Fibroblast of lung (primary cell): Measurements from ENCODE around the gene SCN10A. TPM values are rescaled to one million over a fixed set of nuclear protein-coding genes. Genes with fewer than 3 reads are reported as not detected.
A peak's percentile ranks its signal among the peaks of the same experiment; 100 is the strongest.

ENCODE experiments used
- DNase-seq, 2 donors: peaks; one replicate each; pipeline versions ENCODE4 v3.0.0 to v3.0.0-alpha.2; 2010; ENCODE audit warnings: low read depth in 2 of 2
- H2AFZ ChIP-seq: 2 replicates; pipeline ENCODE4 v1.5.1; 2012; ENCODE audit warnings: low read length, control low read depth, inconsistent platforms
- H3K27ac ChIP-seq: 2 replicates; pipeline ENCODE4 v1.5.1; 2011; ENCODE audit warnings: low read length, control low read depth; ENCODE audit not compliant: insufficient read depth
- H3K27me3 ChIP-seq: 2 replicates; pipeline ENCODE4 v1.5.1; 2011; ENCODE audit warnings: mild to moderate bottlenecking, low read length; ENCODE audit not compliant: control insufficient read depth, insufficient read depth
- H3K36me3 ChIP-seq: 2 replicates; pipeline ENCODE4 v1.5.1; 2011; ENCODE audit warnings: low read length; ENCODE audit not compliant: control insufficient read depth, insufficient read depth
- H3K4me1 ChIP-seq: 2 replicates; pipeline ENCODE4 v1.5.1; 2011; ENCODE audit warnings: low read length; ENCODE audit not compliant: control insufficient read depth, insufficient read depth; ENCODE audit errors: extremely low read depth
- H3K4me2 ChIP-seq: 2 replicates; pipeline ENCODE4 v1.5.1; 2011; ENCODE audit warnings: low read length, control low read depth; ENCODE audit not compliant: insufficient read depth; ENCODE audit errors: extremely low read depth
- H3K4me3 ChIP-seq, 4 experiments: fragments of 200-600 bp in 1 of 4; sonication (generic) in 1 of 4; replicated peaks in 1 of 4; 2 replicates each; pipeline ENCODE4 v1.5.1; 2011 to 2016; ENCODE audit warnings: low read length in 4 of 4, low read depth in 3 of 4, mild to moderate bottlenecking in 3 of 4, control low read depth in 2 of 4, inconsistent platforms in 1 of 4, mixed read lengths in 1 of 4; ENCODE audit not compliant: insufficient read depth in 1 of 4; ENCODE audit errors: control extremely low read depth in 1 of 4
- H3K79me2 ChIP-seq: 2 replicates; pipeline ENCODE4 v1.5.1; 2012; ENCODE audit warnings: mild to moderate bottlenecking, low read length, inconsistent platforms; ENCODE audit not compliant: control insufficient read depth, insufficient read depth
- H3K9ac ChIP-seq: 2 replicates; pipeline ENCODE4 v1.5.1; 2011; ENCODE audit warnings: mild to moderate bottlenecking, low read length, control low read depth; ENCODE audit not compliant: insufficient read depth
- H3K9me3 ChIP-seq: 2 replicates; pipeline ENCODE4 v1.5.1; 2012; ENCODE audit warnings: low read depth, low read length; ENCODE audit not compliant: control insufficient read depth, insufficient read depth
- H4K20me1 ChIP-seq: 2 replicates; pipeline ENCODE4 v1.5.1; 2011; ENCODE audit warnings: low read length; ENCODE audit not compliant: control insufficient read depth, insufficient read depth; ENCODE audit errors: extremely low read depth
- EZH2 ChIP-seq: IDR thresholded peaks from 2 replicates; pipeline ENCODE4 v1.5.1; 2012; ENCODE audit warnings: low read length, control low read depth, mild to moderate bottlenecking; ENCODE audit errors: missing control alignments
- polyA plus RNA-seq, 2 donors: library from polyadenylated mRNA; depleted of rRNA in 1 of 2; stranded (reverse) in 1 of 2; unstranded in 1 of 2; fragments of >200 nt; gene quantifications; 2 replicates each; pipeline ENCODE4 v1.2.1, GENCODE V29; 2011 to 2012; ENCODE audit warnings: missing spikeins in 1 of 2
- total RNA-seq: library from RNA; depleted of rRNA; stranded (reverse); fragments of >200 nt; gene quantifications from 2 replicates; pipeline ENCODE4 v1.2.1, GENCODE V29; 2014
- TF ChIP-seq, protein P1 (sequence below), 2 donors: IDR thresholded peaks in 1 of 2; conservative IDR thresholded peaks in 1 of 2; 1 replicate in 1 of 2; 2 replicates in 1 of 2; pipeline ENCODE4 v1.5.1; 2011 to 2012; ENCODE audit warnings: low read length in 2 of 2, control low read depth in 1 of 2, inconsistent platforms in 1 of 2, low read depth in 1 of 2, mild to moderate bottlenecking in 1 of 2

SCN10A gene
- total and polyA plus RNA-seq, 2 donors (not counting 1 experiment from before 2014, with no cell fraction given) = not detected

GRCh38 chr3:38684546-38684945, 131.5 kb downstream of the SCN10A start:
- TF ChIP-seq, protein P1, sequence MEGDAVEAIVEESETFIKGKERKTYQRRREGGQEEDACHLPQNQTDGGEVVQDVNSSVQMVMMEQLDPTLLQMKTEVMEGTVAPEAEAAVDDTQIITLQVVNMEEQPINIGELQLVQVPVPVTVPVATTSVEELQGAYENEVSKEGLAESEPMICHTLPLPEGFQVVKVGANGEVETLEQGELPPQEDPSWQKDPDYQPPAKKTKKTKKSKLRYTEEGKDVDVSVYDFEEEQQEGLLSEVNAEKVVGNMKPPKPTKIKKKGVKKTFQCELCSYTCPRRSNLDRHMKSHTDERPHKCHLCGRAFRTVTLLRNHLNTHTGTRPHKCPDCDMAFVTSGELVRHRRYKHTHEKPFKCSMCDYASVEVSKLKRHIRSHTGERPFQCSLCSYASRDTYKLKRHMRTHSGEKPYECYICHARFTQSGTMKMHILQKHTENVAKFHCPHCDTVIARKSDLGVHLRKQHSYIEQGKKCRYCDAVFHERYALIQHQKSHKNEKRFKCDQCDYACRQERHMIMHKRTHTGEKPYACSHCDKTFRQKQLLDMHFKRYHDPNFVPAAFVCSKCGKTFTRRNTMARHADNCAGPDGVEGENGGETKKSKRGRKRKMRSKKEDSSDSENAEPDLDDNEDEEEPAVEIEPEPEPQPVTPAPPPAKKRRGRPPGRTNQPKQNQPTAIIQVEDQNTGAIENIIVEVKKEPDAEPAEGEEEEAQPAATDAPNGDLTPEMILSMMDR (conservative IDR thresholded peaks at IDR 0.05 in 1 of 2, IDR thresholded peaks at IDR 0.05 in 1 of 2; ENCODE audit: low read depth in 1 of 2, low read length in 2 of 2) = no peak
- no peak for TF ChIP-seq EZH2
- no peak overlapping the region for H3K4me2 ChIP-seq

DNA sequence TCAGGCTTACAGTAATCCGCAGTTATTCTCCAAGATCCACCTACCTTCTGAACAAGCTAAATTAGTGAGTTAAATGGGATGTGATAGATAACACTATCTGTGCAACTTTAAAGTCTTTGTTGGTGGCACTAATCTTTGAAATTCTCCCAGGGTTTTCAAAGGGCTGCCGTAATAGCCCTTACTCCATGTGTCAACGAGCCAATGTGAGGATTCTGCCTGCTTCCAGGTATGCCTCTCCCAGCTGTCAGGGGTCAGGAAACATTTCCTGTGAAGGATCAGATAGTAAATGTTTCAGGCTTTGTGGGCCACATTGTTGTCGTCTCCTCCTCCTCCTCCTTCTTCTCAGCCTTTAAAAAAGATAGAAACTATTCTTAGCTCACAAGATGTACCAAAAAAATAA, 146.3 kb downstream of the SCN10A start:
- no peak overlapping the region for H3K4me3 ChIP-seq
- H3K36me3 ChIP-seq = no peaks in the 10 kb centered on the region
- no peak overlapping the region for H3K4me2 ChIP-seq
- DNase-seq = no peak
- no peak overlapping the region for H3K27ac ChIP-seq
- H3K4me1 ChIP-seq = no peaks in the 10 kb centered on the region
- H3K9me3 ChIP-seq = no peaks in the 10 kb centered on the region
- no peak overlapping the region for H2AFZ ChIP-seq
- no peaks in the 10 kb centered on the region for H4K20me1 ChIP-seq
- H3K27me3 ChIP-seq = peaks cover 3% of the 10 kb centered on the region
- no peak overlapping the region for H3K9ac ChIP-seq
- no peaks in the 10 kb centered on the region for H3K79me2 ChIP-seq
- no peak for TF ChIP-seq EZH2

More at GRCh38 chr3:38684546-38684945, 131.5 kb downstream of the SCN10A start:
- DNase-seq = no peak
- H2AFZ ChIP-seq = no peak overlapping the region
- no peak overlapping the region for H3K4me3 ChIP-seq
- no peak overlapping the region for H3K9ac ChIP-seq
- H3K4me1 ChIP-seq = no peaks in the 10 kb centered on the region
- H3K27ac ChIP-seq = no peak overlapping the region
- no peaks in the 10 kb centered on the region for H4K20me1 ChIP-seq
- no peaks in the 10 kb centered on the region for H3K9me3 ChIP-seq
- no peaks in the 10 kb centered on the region for H3K79me2 ChIP-seq
- no peaks in the 10 kb centered on the region for H3K36me3 ChIP-seq
- no peaks in the 10 kb centered on the region for H3K27me3 ChIP-seq

DNA sequence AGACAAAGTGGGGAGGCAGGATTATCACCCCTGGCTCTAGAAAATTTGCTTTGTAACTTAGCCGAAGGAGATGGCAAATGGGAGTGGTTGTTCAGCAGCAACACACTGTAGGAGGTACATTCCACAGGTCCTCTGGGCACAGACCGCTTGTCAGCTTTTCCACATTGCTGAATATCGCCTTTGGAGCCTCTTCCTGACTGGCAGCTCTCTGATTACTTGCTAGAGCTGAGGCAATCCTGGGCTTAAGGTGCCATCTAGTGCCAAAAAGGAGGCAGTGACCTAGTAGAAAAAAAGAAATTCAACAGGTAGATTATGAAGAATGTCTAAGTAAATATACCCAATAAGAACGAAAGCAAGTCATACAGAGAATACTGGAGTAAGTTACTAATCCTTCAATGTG, 153.5 kb downstream of the SCN10A start:
- Histone ChIP-seq H3K4me1 (no peaks in the 10 kb centered on the region), H2AFZ (no peak overlapping the region), H3K27me3 (peaks cover 2% of the 10 kb centered on the region), H3K9me3 (no peaks in the 10 kb centered on the region), H3K36me3 (no peaks in the 10 kb centered on the region), H3K27ac (no peak overlapping the region), H3K4me3 (no peak overlapping the region), H3K9ac (no peak overlapping the region), H3K4me2 (no peak overlapping the region), H3K79me2 (no peaks in the 10 kb centered on the region), H4K20me1 (no peaks in the 10 kb centered on the region)
- DNase-seq = peak; percentile 16 to 51
- TF ChIP-seq, protein P1 (conservative IDR thresholded peaks at IDR 0.05 in 1 of 2, IDR thresholded peaks at IDR 0.05 in 1 of 2; ENCODE audit: low read depth in 1 of 2, low read length in 2 of 2) = peak; percentile 17 to 48
- TF ChIP-seq EZH2 = no peak
